Duodenal mucosa (tissue), 2 donors: ENCODE results near the gene SYT8.

Experiments used
- H3K27ac ChIP-seq: one replicate; pipeline ENCODE4 v1.7.0; 2013; ENCODE audit warnings: low read depth, low read length
- H3K27me3 ChIP-seq, 2 donors: one replicate each; pipeline ENCODE4 v1.7.0; 2013; ENCODE audit warnings: low read length in 2 of 2, control low read depth in 1 of 2; ENCODE audit not compliant: insufficient read depth in 2 of 2, control insufficient read depth in 1 of 2
- H3K36me3 ChIP-seq, 2 donors: one replicate each; pipeline ENCODE4 v1.7.0; 2013; ENCODE audit warnings: low read length in 2 of 2, control low read depth in 1 of 2; ENCODE audit not compliant: insufficient read depth in 2 of 2, control insufficient read depth in 1 of 2
- H3K4me1 ChIP-seq, 2 donors: one replicate each; pipeline ENCODE4 v1.7.0; 2013; ENCODE audit warnings: low read length in 2 of 2, control low read depth in 1 of 2; ENCODE audit not compliant: insufficient read depth in 2 of 2, control insufficient read depth in 1 of 2
- H3K4me3 ChIP-seq, 2 donors: one replicate each; pipeline ENCODE4 v1.7.0; 2013; ENCODE audit warnings: low read length in 2 of 2, low read depth in 1 of 2
- H3K9ac ChIP-seq, 2 donors: one replicate each; pipeline ENCODE4 v1.7.0; 2013; ENCODE audit warnings: low read length in 2 of 2, low read depth in 1 of 2
- H3K9me3 ChIP-seq, 2 donors: one replicate each; pipeline ENCODE4 v1.7.0; 2013; ENCODE audit warnings: low read length in 2 of 2, control low read depth in 1 of 2; ENCODE audit not compliant: control insufficient read depth in 1 of 2

SYT8 gene

GRCh38 chr11:1832211-1832919 lies 2.4 kb upstream of the SYT8 start:
- peaks cover 0 to 17% of the 10 kb centered on the region in 2 donors for H3K27me3 ChIP-seq
- peak overlapping the region in 1 of 2 donors; percentile 32 for H3K4me3 ChIP-seq
- no peaks in the 10 kb centered on the region for H3K36me3 ChIP-seq
- peaks cover 44 to 51% of the 10 kb centered on the region in 2 donors for H3K4me1 ChIP-seq
- H3K27ac ChIP-seq, result no peak overlapping the region
- peak overlapping the region in 1 of 2 donors; percentile 80 for H3K9ac ChIP-seq
- no peaks in the 10 kb centered on the region for H3K9me3 ChIP-seq

- Histone ChIP-seq H3K36me3 (no peaks in the 10 kb centered on the region), H3K9ac (peak overlapping the region in 1 of 2 donors; percentile 80), H3K4me3 (peak overlapping the region in 1 of 2 donors; percentile 32), H3K4me1 (peaks cover 41 to 47% of the 10 kb centered on the region in 2 donors), H3K9me3 (no peaks in the 10 kb centered on the region), H3K27me3 (peaks cover 0 to 13% of the 10 kb centered on the region in 2 donors), H3K27ac (no peak overlapping the region)
Measured at GRCh38 chr11:1832920-1833295, 1.9 kb upstream of the SYT8 start.

- H3K27ac ChIP-seq, result peak overlapping the region; percentile 83
- peaks cover 0 to 2% of the 10 kb centered on the region in 2 donors for H3K27me3 ChIP-seq
- H3K9ac ChIP-seq, result peak overlapping the region; percentile 60 to 80
- H3K36me3 ChIP-seq, result no peaks in the 10 kb centered on the region
- no peaks in the 10 kb centered on the region for H3K9me3 ChIP-seq
- H3K4me3 ChIP-seq, result peak overlapping the region; percentile 9 to 29
- peaks cover 41 to 47% of the 10 kb centered on the region in 2 donors for H3K4me1 ChIP-seq
Measured at GRCh38 chr11:1834062-1834610, 654 bp upstream of the SYT8 start.

GRCh38 chr11:1835671-1836010 lies 851 bp downstream of the SYT8 start:
- Histone ChIP-seq H3K27me3 (no peaks in the 10 kb centered on the region), H3K9me3 (no peaks in the 10 kb centered on the region), H3K4me1 (peaks cover 35 to 40% of the 10 kb centered on the region in 2 donors), H3K27ac (no peak overlapping the region), H3K36me3 (no peaks in the 10 kb centered on the region), H3K4me3 (no peak overlapping the region), H3K9ac (no peak overlapping the region)

GRCh38 chr11:1836011-1836945 lies 1.5 kb downstream of the SYT8 start:
- no peaks in the 10 kb centered on the region for H3K36me3 ChIP-seq
- H3K27me3 ChIP-seq, result no peaks in the 10 kb centered on the region
- H3K4me3 ChIP-seq, result no peak overlapping the region
- no peaks in the 10 kb centered on the region for H3K9me3 ChIP-seq
- no peak overlapping the region for H3K9ac ChIP-seq
- H3K4me1 ChIP-seq, result peaks cover 30 to 34% of the 10 kb centered on the region in 2 donors
- no peak overlapping the region for H3K27ac ChIP-seq

GRCh38 chr11:1837171-1838076 lies 2.6 kb downstream of the SYT8 start:
- Histone ChIP-seq H3K36me3 (no peaks in the 10 kb centered on the region), H3K27me3 (no peaks in the 10 kb centered on the region), H3K4me1 (peaks cover 19 to 22% of the 10 kb centered on the region in 2 donors), H3K4me3 (no peak overlapping the region), H3K9ac (no peak overlapping the region), H3K27ac (no peak overlapping the region), H3K9me3 (no peaks in the 10 kb centered on the region)

- no peaks in the 10 kb centered on the region for H3K9me3 ChIP-seq
- peaks cover 15 to 16% of the 10 kb centered on the region in 2 donors for H3K4me1 ChIP-seq
- H3K27ac ChIP-seq, result no peak overlapping the region
- no peak overlapping the region for H3K4me3 ChIP-seq
- H3K36me3 ChIP-seq, result no peaks in the 10 kb centered on the region
- no peak overlapping the region for H3K9ac ChIP-seq
- no peaks in the 10 kb centered on the region for H3K27me3 ChIP-seq
Measured at GRCh38 chr11:1838077-1838425, 3.3 kb downstream of the SYT8 start.

- H3K9ac ChIP-seq, result no peak within 1 kb of the TSS
- H3K27me3 ChIP-seq, result no peaks in the 10 kb centered on the region
- no peak within 1 kb of the TSS for H3K4me3 ChIP-seq
- no peaks in the 10 kb centered on the region for H3K9me3 ChIP-seq
- H3K4me1 ChIP-seq, result peaks cover 9 to 11% of the 10 kb centered on the region in 2 donors
- H3K27ac ChIP-seq, result peak within 1 kb of the TSS; percentile 10
- H3K36me3 ChIP-seq, result no peaks in the 10 kb centered on the region
Measured at GRCh38 chr11:1838426-1839144, 3.8 kb downstream of the SYT8 start, which contains the start of gene TNNI2. TNNI2 (plus strand) TSS chr11:1838981; CDS start chr11:1839697, 716 bp downstream.

GRCh38 chr11:1839204-1839923 lies 4.6 kb downstream of the SYT8 start:
- H3K36me3 ChIP-seq, result no peaks in the 10 kb centered on the region
- H3K4me1 ChIP-seq, result peaks cover 7 to 11% of the 10 kb centered on the region in 2 donors
- no peak overlapping the region for H3K27ac ChIP-seq
- H3K9me3 ChIP-seq, result no peaks in the 10 kb centered on the region
- H3K27me3 ChIP-seq, result no peaks in the 10 kb centered on the region
- H3K4me3 ChIP-seq, result no peak overlapping the region
- H3K9ac ChIP-seq, result no peak overlapping the region
